Neural cell (in vitro differentiated cells): ENCODE measurements around the gene HOXA5. TPM values are rescaled to one million over a fixed set of nuclear protein-coding genes. Genes with fewer than 3 reads are reported as not detected.
A peak's percentile ranks its signal among the peaks of the same experiment; 100 is the strongest.

Experiments used
- H2AFZ ChIP-seq: fragments of 200-600, 300-800 bp; sonication (generic), shearing (Covaris generic); 2 replicates; pipeline ENCODE4 v1.6.0; 2014; ENCODE audit warnings: low read depth, mild to moderate bottlenecking, antibody characterized with exemption, low read length, moderate library complexity
- H3F3A ChIP-seq: fragments of 200-600 bp; shearing (Covaris generic); 2 replicates; pipeline ENCODE4 v1.6.1; 2016; ENCODE audit warnings: mild to moderate bottlenecking, moderate library complexity, mixed read lengths, antibody characterized with exemption, low read length; ENCODE audit not compliant: insufficient read depth, poor library complexity, severe bottlenecking
- H3K27ac ChIP-seq: fragments of 200-600, 300-800 bp; sonication (generic), shearing (Covaris generic); 2 replicates; pipeline ENCODE4 v1.5.1; 2014; ENCODE audit warnings: mild to moderate bottlenecking, low read length, moderate library complexity
- H3K27me3 ChIP-seq: fragments of 300-800, 200-600 bp; sonication (generic), shearing (Covaris generic); 2 replicates; pipeline ENCODE4 v1.6.0; 2014; ENCODE audit warnings: mild to moderate bottlenecking, low read depth, low read length, moderate library complexity; ENCODE audit not compliant: insufficient read depth
- H3K36me3 ChIP-seq: fragments of 300-800, 200-600 bp; sonication (generic), shearing (Covaris generic); 2 replicates; pipeline ENCODE4 v1.5.1; 2014; ENCODE audit warnings: mild to moderate bottlenecking, antibody characterized with exemption, low read length, moderate library complexity; ENCODE audit not compliant: insufficient read depth
- H3K4me2 ChIP-seq: fragments of 300-800, 200-600 bp; sonication (generic), shearing (Covaris generic); 2 replicates; pipeline ENCODE4 v1.6.0; 2014; ENCODE audit warnings: mild to moderate bottlenecking, low read length
- H3K4me3 ChIP-seq: fragments of 300-800, 200-600 bp; sonication (generic), shearing (Covaris generic); 2 replicates; pipeline ENCODE4 v1.5.1; 2014; ENCODE audit warnings: mild to moderate bottlenecking, low read length, moderate library complexity
- H3K79me2 ChIP-seq: fragments of 200-600 bp; shearing (Covaris generic); replicated peaks from 2 replicates; pipeline ENCODE4 v1.6.0; 2014; ENCODE audit warnings: mild to moderate bottlenecking, low read length, moderate library complexity; ENCODE audit not compliant: insufficient read depth
- H3K9ac ChIP-seq: fragments of 300-800, 200-600 bp; sonication (generic), shearing (Covaris generic); 2 replicates; pipeline ENCODE4 v1.6.1; 2016; ENCODE audit warnings: mild to moderate bottlenecking, low read length, mixed read lengths
- H3K9me2 ChIP-seq: fragments of 200-600 bp; shearing (Covaris generic); 2 replicates; pipeline ENCODE4 v1.6.1; 2016; ENCODE audit warnings: mild to moderate bottlenecking, low read length, mixed read lengths; ENCODE audit not compliant: insufficient read depth
- H3K9me3 ChIP-seq: fragments of 200-600, 300-800 bp; sonication (generic), shearing (Covaris generic); 2 replicates; pipeline ENCODE4 v1.6.1; 2016; ENCODE audit warnings: mild to moderate bottlenecking, mixed run types, low read length, moderate library complexity, mixed read lengths
- H4K20me1 ChIP-seq: fragments of 200-600 bp; shearing (Covaris generic); 2 replicates; pipeline ENCODE4 v1.6.1; 2016; ENCODE audit warnings: mild to moderate bottlenecking, mixed run types; ENCODE audit not compliant: insufficient read depth
- CTCF ChIP-seq: fragments of 450-650 bp; IDR thresholded peaks from 2 replicates; pipeline ENCODE4 v1.5.1; 2014; ENCODE audit warnings: antibody characterized with exemption, mild to moderate bottlenecking, moderate library complexity; ENCODE audit not compliant: poor library complexity, severe bottlenecking
- EP300 ChIP-seq: fragments of 450-650 bp; conservative IDR thresholded peaks from 2 replicates; pipeline ENCODE4 v1.6.1; 2014; ENCODE audit warnings: antibody characterized with exemption, mild to moderate bottlenecking, moderate library complexity; ENCODE audit not compliant: poor library complexity, severe bottlenecking
- EZH2 ChIP-seq: fragments of 200-600, 300-800 bp; shearing (Covaris generic), sonication (generic); IDR thresholded peaks from 2 replicates; pipeline ENCODE4 v1.6.1; 2014; ENCODE audit warnings: antibody characterized with exemption, low read length, borderline replicate concordance, mild to moderate bottlenecking; ENCODE audit not compliant: insufficient read depth, poor library complexity, severe bottlenecking
- MXI1 ChIP-seq: fragments of 450-650 bp; conservative IDR thresholded peaks from 2 replicates; pipeline ENCODE4 v1.6.1; 2014; ENCODE audit warnings: antibody characterized with exemption, mild to moderate bottlenecking; ENCODE audit not compliant: poor library complexity, severe bottlenecking
- POLR2AphosphoS5 ChIP-seq: IDR thresholded peaks from 2 replicates; pipeline ENCODE4 v1.6.1; 2012
- RAD21 ChIP-seq: fragments of 450-650 bp; conservative IDR thresholded peaks from 2 replicates; pipeline ENCODE4 v1.6.1; 2014; ENCODE audit warnings: antibody characterized with exemption, mild to moderate bottlenecking, moderate library complexity
- SMC3 ChIP-seq: fragments of 450-650 bp; conservative IDR thresholded peaks from 2 replicates; pipeline ENCODE4 v1.6.1; 2014; ENCODE audit warnings: antibody characterized with exemption, mild to moderate bottlenecking, moderate library complexity; ENCODE audit not compliant: poor library complexity
- TAF1 ChIP-seq: IDR thresholded peaks from 2 replicates; pipeline ENCODE4 v1.6.1; 2012; ENCODE audit warnings: low read depth
- polyA plus RNA-seq: library from polyadenylated mRNA; depleted of rRNA; stranded (reverse); fragments of >200 nt; gene quantifications from 2 replicates; pipeline ENCODE4 v1.2.3, GENCODE V29; 2014
- TF ChIP-seq, protein P1 (sequence below): IDR thresholded peaks from 2 replicates; pipeline ENCODE4 v1.6.1; 2012; ENCODE audit warnings: borderline replicate concordance

The HOXA5 gene
- polyA plus RNA-seq, 1 donor from 2014 or later, result not detected

GRCh38 chr7:27189997-27190748, 46.7 kb upstream of the HOXA5 start:
- Histone ChIP-seq H3K9me2 (no peaks in the 10 kb centered on the region), H3K9me3 (peaks cover 6% of the 10 kb centered on the region), H4K20me1 (no peaks in the 10 kb centered on the region), H3F3A (no peaks in the 10 kb centered on the region), H2AFZ (no peak overlapping the region), H3K4me3 (no peak overlapping the region), H3K27me3 (peaks cover 100% of the 10 kb centered on the region), H3K36me3 (no peaks in the 10 kb centered on the region), H3K4me2 (no peak overlapping the region), H3K27ac (no peak overlapping the region), H3K9ac (no peak overlapping the region), H3K79me2 (no peaks in the 10 kb centered on the region)
- no peak for TF ChIP-seq SMC3
- no peak for TF ChIP-seq POLR2AphosphoS5
- TF ChIP-seq EZH2, result no peak
- TF ChIP-seq, protein P1, sequence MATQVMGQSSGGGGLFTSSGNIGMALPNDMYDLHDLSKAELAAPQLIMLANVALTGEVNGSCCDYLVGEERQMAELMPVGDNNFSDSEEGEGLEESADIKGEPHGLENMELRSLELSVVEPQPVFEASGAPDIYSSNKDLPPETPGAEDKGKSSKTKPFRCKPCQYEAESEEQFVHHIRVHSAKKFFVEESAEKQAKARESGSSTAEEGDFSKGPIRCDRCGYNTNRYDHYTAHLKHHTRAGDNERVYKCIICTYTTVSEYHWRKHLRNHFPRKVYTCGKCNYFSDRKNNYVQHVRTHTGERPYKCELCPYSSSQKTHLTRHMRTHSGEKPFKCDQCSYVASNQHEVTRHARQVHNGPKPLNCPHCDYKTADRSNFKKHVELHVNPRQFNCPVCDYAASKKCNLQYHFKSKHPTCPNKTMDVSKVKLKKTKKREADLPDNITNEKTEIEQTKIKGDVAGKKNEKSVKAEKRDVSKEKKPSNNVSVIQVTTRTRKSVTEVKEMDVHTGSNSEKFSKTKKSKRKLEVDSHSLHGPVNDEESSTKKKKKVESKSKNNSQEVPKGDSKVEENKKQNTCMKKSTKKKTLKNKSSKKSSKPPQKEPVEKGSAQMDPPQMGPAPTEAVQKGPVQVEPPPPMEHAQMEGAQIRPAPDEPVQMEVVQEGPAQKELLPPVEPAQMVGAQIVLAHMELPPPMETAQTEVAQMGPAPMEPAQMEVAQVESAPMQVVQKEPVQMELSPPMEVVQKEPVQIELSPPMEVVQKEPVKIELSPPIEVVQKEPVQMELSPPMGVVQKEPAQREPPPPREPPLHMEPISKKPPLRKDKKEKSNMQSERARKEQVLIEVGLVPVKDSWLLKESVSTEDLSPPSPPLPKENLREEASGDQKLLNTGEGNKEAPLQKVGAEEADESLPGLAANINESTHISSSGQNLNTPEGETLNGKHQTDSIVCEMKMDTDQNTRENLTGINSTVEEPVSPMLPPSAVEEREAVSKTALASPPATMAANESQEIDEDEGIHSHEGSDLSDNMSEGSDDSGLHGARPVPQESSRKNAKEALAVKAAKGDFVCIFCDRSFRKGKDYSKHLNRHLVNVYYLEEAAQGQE, result no peak
- TF ChIP-seq TAF1, result no peak
- no peak for TF ChIP-seq RAD21
- no peak for TF ChIP-seq EP300
- TF ChIP-seq MXI1, result no peak
- TF ChIP-seq CTCF, result no peak

DNA sequence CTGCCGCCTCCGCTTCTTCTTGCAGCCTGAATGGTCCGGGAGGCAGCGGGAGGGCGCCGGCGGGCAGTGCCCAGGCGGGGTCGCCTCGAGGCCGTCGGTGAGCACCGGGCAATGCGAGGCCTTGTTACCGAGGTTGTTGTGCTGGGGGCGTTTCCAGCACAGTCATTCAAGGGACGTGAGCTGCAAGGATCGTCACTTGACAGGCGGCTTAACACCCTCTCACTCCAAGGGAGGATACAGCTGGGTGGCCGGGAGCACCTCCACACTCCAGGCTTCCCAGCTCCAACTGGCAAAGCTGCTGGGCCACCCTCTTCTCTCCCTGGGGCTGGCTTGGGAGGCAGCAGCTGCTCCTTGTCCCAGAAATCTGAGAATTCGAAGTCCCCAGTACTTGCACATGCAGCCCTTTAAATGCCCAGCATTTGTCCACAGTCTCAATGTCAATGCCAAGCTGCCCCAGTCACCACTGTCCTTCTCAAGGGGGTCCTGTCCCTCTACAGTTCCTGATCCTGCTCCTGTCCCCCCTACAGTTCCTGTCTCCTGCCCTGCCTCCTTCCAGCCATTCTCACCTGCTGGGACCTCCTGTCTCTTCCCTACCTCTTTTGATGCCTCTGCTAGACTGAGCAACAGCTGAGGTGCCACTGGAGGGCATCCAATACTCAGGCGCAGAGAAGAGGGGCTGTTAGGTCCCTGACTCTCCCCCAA, 46.0 kb upstream of the HOXA5 start:
- H3K9me2 ChIP-seq, result no peaks in the 10 kb centered on the region
- no peaks in the 10 kb centered on the region for H3K36me3 ChIP-seq
- H4K20me1 ChIP-seq, result no peaks in the 10 kb centered on the region
- H3K79me2 ChIP-seq, result no peaks in the 10 kb centered on the region
- no peak overlapping the region for H3K27ac ChIP-seq
- H3K9me3 ChIP-seq, result peaks cover 6% of the 10 kb centered on the region
- H3K4me2 ChIP-seq, result no peak overlapping the region
- H3K27me3 ChIP-seq, result peaks cover 100% of the 10 kb centered on the region
- no peak overlapping the region for H3K9ac ChIP-seq
- no peak overlapping the region for H3K4me3 ChIP-seq
- H3F3A ChIP-seq, result no peaks in the 10 kb centered on the region
- TF ChIP-seq EZH2 (peak; percentile 26), EP300 (no peak)
- no peak overlapping the region for H2AFZ ChIP-seq
